ENCODE results near the gene NEU2.

- no peak for TF ChIP-seq CTCF (IDR thresholded peaks at IDR 0.05)
- no peak for TF ChIP-seq POLR2A (IDR thresholded peaks at IDR 0.05)
These were observed 31.4 kb upstream of the NEU2 start for GRCh38 chr2:233000886-233001750.

All from heart left ventricle (tissue), 13 donors.